Rectal smooth muscle tissue (tissue), 1 donor: ENCODE data around the gene SMOC2.

Source experiments
- H3K27ac ChIP-seq: one replicate; pipeline ENCODE4 v1.7.0; 2013; ENCODE audit warnings: low read depth, low read length, inconsistent platforms
- H3K27me3 ChIP-seq: one replicate; pipeline ENCODE4 v1.7.0; 2013; ENCODE audit warnings: low read length; ENCODE audit not compliant: control insufficient read depth, insufficient read depth
- H3K36me3 ChIP-seq: one replicate; pipeline ENCODE4 v1.7.0; 2013; ENCODE audit warnings: low read length; ENCODE audit not compliant: control insufficient read depth, insufficient read depth
- H3K4me1 ChIP-seq: one replicate; pipeline ENCODE4 v1.7.0; 2013; ENCODE audit warnings: low read length; ENCODE audit not compliant: control insufficient read depth, insufficient read depth
- H3K4me3 ChIP-seq: one replicate; pipeline ENCODE4 v1.7.0; 2013; ENCODE audit warnings: low read length
- H3K9ac ChIP-seq: one replicate; pipeline ENCODE4 v1.7.0; 2013; ENCODE audit warnings: low read length

Gene SMOC2

DNA sequence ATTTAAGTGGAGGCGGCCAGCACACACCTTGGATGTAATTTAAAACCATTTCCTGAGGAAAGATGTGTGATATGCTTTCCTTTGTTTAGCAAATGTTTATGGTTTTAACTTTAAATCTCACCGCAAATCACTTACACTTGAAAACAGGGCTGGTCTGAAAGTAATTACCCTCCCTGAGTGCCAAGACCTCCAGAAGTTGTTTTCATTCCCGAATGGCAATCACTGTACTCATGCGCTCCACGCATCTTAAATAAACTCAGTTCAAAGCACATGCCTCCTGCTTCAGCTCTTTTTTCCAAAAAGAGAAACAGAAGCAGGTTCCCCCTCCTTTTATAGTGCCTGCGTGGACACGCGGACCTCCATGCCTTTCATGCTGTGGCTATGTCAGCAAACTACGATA is 224.0 kb downstream of the SMOC2 start:
- peaks cover 3% of the 10 kb centered on the region for H3K27me3 ChIP-seq
- H3K4me3 ChIP-seq: no peak overlapping the region
- H3K27ac ChIP-seq: no peak overlapping the region
- no peaks in the 10 kb centered on the region for H3K4me1 ChIP-seq
- H3K36me3 ChIP-seq: no peaks in the 10 kb centered on the region
- H3K9ac ChIP-seq: no peak overlapping the region

DNA sequence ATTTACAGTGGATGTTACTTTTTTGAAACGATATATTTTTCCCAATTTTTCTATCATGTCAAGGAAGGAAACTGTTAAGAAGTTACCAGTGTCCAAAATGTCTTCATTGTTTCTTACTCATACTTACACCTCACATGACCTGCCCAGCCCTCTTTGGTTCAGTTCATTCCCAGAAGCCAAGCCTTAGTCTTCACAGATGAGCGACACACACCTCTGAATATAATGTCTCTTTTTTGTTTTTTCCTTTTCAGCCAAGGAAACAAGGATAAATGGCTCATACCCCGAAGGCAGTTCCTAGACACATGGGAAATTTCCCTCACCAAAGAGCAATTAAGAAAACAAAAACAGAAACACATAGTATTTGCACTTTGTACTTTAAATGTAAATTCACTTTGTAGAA is 225.2 kb downstream of the SMOC2 start:
- H3K9ac ChIP-seq: no peak overlapping the region
- no peak overlapping the region for H3K4me3 ChIP-seq
- peaks cover 3% of the 10 kb centered on the region for H3K27me3 ChIP-seq
- H3K36me3 ChIP-seq: no peaks in the 10 kb centered on the region
- H3K4me1 ChIP-seq: no peaks in the 10 kb centered on the region
- H3K27ac ChIP-seq: no peak overlapping the region

DNA sequence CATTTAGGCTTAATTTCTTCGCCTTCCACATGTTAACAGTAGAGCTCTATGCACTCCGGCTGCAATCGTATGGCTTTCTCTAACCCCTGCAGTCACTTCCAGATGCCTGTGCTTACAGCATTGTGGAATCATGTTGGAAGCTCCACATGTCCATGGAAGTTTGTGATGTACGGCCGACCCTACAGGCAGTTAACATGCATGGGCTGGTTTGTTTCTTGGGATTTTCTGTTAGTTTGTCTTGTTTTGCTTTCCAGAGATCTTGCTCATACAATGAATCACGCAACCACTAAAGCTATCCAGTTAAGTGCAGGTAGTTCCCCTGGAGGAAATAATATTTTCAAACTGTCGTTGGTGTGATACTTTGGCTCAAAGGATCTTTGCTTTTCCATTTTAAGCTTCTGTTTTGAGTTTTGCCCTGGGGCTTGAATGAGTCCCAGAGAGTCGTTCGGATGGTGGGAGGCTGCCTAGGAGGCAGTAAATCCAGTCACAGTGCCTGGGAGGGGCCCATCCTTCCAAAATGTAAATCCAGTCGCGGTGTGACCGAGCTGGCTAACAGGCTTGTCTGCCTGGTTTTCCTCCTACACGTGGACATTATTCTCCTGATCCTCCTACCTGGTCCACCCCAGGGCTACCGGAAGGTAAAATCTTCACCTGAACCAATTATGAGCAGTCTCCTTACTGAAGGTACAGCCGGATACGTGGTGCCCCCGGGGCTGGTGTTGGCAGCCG is 225.9 kb downstream of the SMOC2 start:
- no peaks in the 10 kb centered on the region for H3K36me3 ChIP-seq
- H3K4me1 ChIP-seq: no peaks in the 10 kb centered on the region
- no peak overlapping the region for H3K27ac ChIP-seq
- H3K27me3 ChIP-seq: peaks cover 3% of the 10 kb centered on the region
- H3K4me3 ChIP-seq: no peak overlapping the region
- no peak overlapping the region for H3K9ac ChIP-seq

DNA sequence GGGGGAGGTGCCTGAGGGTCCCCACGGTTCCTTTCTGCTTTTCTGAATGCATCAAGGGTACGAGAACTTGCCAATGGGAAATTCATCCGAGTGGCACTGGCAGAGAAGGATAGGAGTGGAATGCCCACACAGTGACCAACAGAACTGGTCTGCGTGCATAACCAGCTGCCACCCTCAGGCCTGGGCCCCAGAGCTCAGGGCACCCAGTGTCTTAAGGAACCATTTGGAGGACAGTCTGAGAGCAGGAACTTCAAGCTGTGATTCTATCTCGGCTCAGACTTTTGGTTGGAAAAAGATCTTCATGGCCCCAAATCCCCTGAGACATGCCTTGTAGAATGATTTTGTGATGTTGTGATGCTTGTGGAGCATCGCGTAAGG is 226.4 kb downstream of the SMOC2 start:
- no peaks in the 10 kb centered on the region for H3K36me3 ChIP-seq
- H3K4me1 ChIP-seq: no peaks in the 10 kb centered on the region
- no peak overlapping the region for H3K9ac ChIP-seq
- no peak overlapping the region for H3K27ac ChIP-seq
- H3K4me3 ChIP-seq: no peak overlapping the region
- H3K27me3 ChIP-seq: peaks cover 3% of the 10 kb centered on the region

DNA sequence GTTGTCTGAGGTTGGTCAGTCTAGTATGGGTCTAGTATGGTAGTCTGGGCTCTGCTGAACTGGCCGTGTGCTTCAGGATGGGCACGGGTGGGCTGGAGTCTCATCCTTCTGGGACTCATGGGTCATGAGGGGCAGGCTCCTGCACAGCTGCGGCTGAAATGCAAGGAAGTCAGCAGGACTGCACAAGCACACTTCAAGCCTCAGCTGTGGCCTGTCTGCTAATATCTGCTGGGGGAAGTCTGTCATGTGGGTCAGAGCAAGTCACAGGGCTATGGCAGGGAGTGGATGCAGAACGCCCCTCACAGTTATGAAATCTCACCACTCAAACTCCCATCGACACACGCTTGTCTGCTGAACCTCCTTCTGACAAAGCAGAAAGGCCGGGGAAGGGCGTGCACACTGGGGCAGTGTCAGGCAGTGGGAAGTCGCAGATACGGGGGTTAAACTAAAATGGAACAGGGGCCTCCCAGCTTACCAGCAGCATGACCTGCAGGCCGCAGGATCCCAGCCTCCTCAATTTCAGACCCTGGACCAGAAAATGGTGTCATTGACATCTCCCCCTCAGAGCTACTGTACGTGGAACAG is 229.5 kb downstream of the SMOC2 start:
- Histone ChIP-seq H3K9ac (no peak overlapping the region), H3K27ac (no peak overlapping the region), H3K4me1 (no peaks in the 10 kb centered on the region), H3K4me3 (no peak overlapping the region), H3K27me3 (no peaks in the 10 kb centered on the region), H3K36me3 (no peaks in the 10 kb centered on the region)

DNA sequence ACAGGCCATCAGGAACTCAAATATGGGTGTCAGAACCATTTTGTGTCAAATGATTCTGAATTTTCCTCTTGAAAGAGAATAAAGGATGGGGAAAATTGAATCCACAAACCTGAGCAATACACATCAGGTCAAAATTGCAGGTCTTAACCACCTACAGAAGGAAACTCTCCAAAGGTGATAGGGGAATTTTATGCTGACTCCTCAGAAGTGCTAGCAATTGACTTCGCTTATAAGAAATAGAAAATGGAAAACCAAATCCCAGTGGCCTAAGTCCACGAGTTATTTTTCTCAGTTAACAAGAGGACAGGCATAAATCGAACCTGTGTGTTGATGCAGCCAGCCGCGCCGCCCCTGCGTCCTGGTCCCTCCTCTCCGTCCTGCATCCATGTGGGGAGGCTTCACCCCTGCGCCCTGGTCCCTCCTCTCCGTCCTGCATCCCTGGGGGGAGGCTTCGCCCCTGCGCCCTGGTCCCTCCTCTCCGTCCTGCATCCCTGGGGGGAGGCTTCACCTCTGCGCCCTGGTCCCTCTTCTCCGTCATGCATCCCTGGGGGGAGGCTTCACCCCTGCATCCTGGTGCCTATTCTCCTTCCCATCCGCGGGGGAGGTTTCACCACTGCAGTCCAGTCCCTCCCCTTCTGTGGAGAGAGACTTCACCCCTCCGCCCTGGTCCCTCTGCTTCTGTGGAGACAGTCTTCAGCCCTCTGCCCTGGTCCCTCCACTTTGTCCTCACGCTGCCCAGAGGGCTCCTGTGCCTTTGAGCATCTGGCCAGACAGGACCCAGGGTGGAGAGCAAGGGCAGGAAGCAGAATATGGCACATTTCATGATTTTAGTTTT is 230.3 kb downstream of the SMOC2 start:
- H3K36me3 ChIP-seq: no peaks in the 10 kb centered on the region
- H3K27me3 ChIP-seq: no peaks in the 10 kb centered on the region
- H3K27ac ChIP-seq: no peak overlapping the region
- H3K4me3 ChIP-seq: no peak overlapping the region
- no peaks in the 10 kb centered on the region for H3K4me1 ChIP-seq
- H3K9ac ChIP-seq: no peak overlapping the region

DNA sequence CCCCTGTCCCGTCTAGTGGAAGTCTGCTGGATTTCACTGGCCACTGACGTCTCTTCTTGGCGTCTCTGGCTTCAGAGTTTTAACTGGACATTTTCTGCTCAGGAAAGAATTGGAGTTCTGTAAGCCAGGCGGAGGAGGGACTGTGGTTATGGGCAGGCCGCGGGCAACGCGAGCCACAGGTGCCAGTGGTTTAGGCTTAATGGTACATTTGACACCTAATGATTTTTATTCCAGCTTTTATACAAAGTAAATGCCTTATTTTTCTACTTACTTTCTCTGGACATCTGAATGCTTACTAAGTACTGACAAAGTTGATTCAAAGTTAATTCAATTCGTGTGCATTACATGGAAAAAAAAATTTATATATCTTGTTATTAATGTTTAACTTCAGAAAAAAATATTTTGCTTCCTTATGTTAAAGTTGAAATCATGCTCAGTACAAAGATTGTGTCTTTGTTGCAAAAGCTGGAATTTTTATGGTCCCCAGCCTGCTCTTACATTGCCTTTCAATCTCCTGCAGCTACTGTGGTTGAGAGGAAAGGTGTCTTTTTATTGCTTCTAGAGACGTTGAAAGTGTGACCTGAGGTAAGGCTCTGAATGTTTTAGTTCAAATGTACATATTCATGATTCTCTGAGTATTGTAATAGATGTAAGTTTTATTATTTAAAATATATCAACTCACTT is 231.0 kb downstream of the SMOC2 start:
- no peaks in the 10 kb centered on the region for H3K27me3 ChIP-seq
- no peak overlapping the region for H3K9ac ChIP-seq
- no peaks in the 10 kb centered on the region for H3K36me3 ChIP-seq
- H3K4me1 ChIP-seq: no peaks in the 10 kb centered on the region
- no peak overlapping the region for H3K27ac ChIP-seq
- no peak overlapping the region for H3K4me3 ChIP-seq

DNA sequence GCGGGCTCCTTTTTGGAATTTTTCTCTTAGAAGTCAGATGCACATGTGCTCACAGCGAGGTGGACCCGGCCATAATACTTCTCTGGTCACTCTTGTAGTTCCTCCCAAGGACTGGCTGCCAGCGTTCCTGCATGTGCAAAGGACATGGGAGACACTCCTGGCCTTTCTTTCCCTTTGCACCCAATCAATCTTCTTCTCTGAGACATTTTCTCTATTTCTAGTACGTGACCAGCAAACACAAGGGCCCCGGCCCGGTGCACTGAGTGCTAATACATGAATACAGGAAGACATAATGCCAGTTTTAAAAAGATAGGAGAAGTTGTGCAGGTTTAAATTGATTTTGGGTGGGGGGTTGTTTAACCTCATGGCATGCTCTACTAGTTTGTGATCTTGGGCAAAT is 233.6 kb downstream of the SMOC2 start:
- Histone ChIP-seq H3K4me1 (no peaks in the 10 kb centered on the region), H3K9ac (no peak overlapping the region), H3K4me3 (no peak overlapping the region), H3K36me3 (no peaks in the 10 kb centered on the region), H3K27me3 (no peaks in the 10 kb centered on the region), H3K27ac (no peak overlapping the region)

DNA sequence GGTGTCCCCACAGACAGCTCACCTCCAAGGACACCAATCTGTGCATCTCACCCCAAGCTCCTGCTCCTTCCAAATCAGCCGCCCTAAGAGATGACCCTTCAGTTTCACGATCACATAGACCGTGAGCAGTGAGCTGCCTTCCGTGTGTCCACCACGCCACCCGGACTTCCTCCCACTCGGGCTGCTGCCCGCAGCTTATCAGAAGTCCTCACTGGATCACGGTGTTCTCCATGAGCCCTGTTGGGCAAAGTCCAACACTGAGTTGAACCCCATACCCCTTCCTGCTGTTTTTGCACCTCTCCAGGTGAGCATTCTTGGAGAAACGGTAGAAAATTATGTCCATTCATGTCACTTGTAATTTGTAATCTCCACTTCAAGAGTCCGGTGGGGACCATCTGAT is 234.4 kb downstream of the SMOC2 start:
- H3K4me3 ChIP-seq: no peak overlapping the region
- no peak overlapping the region for H3K9ac ChIP-seq
- no peak overlapping the region for H3K27ac ChIP-seq
- no peaks in the 10 kb centered on the region for H3K4me1 ChIP-seq
- H3K36me3 ChIP-seq: no peaks in the 10 kb centered on the region
- no peaks in the 10 kb centered on the region for H3K27me3 ChIP-seq

DNA sequence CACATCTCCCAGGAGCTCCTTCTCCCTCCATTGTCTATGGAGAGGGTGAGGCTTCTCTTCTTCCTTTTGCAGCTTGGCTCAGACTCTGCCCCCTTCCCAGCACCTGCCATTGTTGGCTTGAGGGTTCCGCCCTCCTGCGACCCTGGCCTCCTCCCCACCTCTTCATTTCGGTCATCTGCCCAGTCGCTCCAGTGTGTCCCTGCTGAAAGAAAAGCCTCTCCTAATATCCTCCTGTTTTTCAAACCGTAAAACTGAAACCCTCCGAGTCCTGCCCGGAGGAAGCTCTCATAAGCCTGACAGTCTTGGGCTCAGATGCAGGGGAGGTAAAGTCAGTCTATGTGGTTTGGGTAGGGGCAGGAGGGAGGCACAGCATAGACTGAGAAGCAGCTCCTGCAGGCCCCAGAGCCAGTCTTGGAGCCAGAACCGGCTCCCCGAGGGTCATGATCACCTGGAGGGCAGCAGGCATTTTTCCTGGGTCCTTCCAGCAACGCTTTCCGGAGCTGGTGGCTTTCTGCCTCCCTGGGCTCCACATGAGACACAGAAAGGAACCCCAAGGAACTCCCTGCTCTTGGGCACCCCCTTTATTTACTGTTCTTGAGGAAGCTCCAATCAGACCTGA is 235.1 kb downstream of the SMOC2 start:
- H3K9ac ChIP-seq: no peak overlapping the region
- H3K27me3 ChIP-seq: no peaks in the 10 kb centered on the region
- no peaks in the 10 kb centered on the region for H3K36me3 ChIP-seq
- H3K27ac ChIP-seq: no peak overlapping the region
- no peaks in the 10 kb centered on the region for H3K4me1 ChIP-seq
- H3K4me3 ChIP-seq: no peak overlapping the region

DNA sequence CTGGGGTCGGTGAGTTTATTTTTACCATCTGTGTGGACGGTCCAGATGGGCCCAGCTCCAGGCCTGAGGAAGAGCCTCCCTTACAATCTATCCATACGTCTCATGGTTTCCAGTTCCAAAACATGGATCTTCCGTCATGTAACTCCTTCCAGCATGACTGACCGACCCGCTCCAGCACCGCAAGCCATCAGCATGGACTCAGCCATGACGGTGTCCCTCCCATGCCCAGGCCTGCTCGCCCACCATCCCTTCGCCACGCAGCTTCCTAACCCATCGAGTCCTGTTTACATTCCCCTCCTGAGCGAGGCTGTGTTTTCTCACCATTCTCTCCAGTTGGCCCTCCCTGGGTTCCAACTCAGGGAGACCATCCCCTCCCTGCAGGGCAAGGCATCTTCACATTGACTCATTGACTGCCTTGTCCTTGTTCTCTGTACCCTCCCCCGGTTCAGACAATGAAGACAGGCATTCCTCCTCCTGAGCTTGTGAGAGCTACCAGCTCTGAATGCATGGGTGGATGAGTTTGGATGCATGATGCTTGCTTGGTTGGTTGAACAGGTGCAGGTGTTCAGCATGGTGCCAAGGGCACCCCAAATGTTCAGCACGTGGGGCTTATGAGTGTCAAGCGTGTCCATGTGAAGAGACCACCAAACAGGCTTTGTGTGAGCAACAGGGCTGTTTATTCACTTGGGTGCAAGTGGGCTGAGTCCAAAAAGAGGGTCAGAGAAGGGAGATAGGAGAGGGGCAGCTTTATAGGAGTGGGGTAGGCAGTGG is 235.8 kb downstream of the SMOC2 start:
- Histone ChIP-seq H3K4me3 (no peak overlapping the region), H3K36me3 (no peaks in the 10 kb centered on the region), H3K27me3 (no peaks in the 10 kb centered on the region), H3K9ac (no peak overlapping the region), H3K27ac (no peak overlapping the region), H3K4me1 (no peaks in the 10 kb centered on the region)
